HTERT RPE-1 (cell line): ENCODE data around the gene EYA4.

ENCODE experiments used
- in situ Hi-C: fragments of 300-500 bp; cut with MboI; formaldehyde crosslinking; loops from 4 replicates; pipeline ENCODE4 v1.14.3; 2020; ENCODE audit warnings: low sequenced_read_pairs

Gene EYA4

GRCh38 chr6:133551436-133551835, 310.3 kb downstream of the EYA4 start:
- in situ Hi-C loops, result loop anchor here (25.0 kb wide), 1 partner anchor 361 kb away; no protein-coding TSS in a partner anchor

- in situ Hi-C loops, result loop anchor here (25.0 kb wide), 1 partner anchor 360 kb away; no protein-coding TSS in a partner anchor
Measured at GRCh38 chr6:133551847-133552341, 310.7 kb downstream of the EYA4 start.

- in situ Hi-C loops, result loop anchor here (25.0 kb wide), 1 partner anchor 359 kb away; no protein-coding TSS in a partner anchor
Measured at GRCh38 chr6:133553652-133554051, 312.5 kb downstream of the EYA4 start.

- in situ Hi-C loops, result loop anchor here (25.0 kb wide), 1 partner anchor 358 kb away; no protein-coding TSS in a partner anchor
Measured at GRCh38 chr6:133554121-133554520, 313.0 kb downstream of the EYA4 start.

- in situ Hi-C loops, result loop anchor here (25.0 kb wide), 1 partner anchor 357 kb away; no protein-coding TSS in a partner anchor
Measured at GRCh38 chr6:133555685-133556084, 314.5 kb downstream of the EYA4 start.

- in situ Hi-C loops, result loop anchor here (25.0 kb wide), 1 partner anchor 352 kb away; no protein-coding TSS in a partner anchor
Measured at GRCh38 chr6:133559926-133560325, 318.8 kb downstream of the EYA4 start.

GRCh38 chr6:133567636-133568035, 326.5 kb downstream of the EYA4 start:
- in situ Hi-C loops, result loop anchor here (25.0 kb wide), 1 partner anchor 345 kb away; no protein-coding TSS in a partner anchor

GRCh38 chr6:133568970-133569889, 328.1 kb downstream of the EYA4 start:
- in situ Hi-C loops, result loop anchor here (25.0 kb wide), 1 partner anchor 343 kb away; no protein-coding TSS in a partner anchor

- in situ Hi-C loops, result loop anchor here (25.0 kb wide), 1 partner anchor 341 kb away; no protein-coding TSS in a partner anchor
Measured at GRCh38 chr6:133571681-133572080, 330.5 kb downstream of the EYA4 start.

GRCh38 chr6:133577851-133578250, 336.7 kb downstream of the EYA4 start:
- in situ Hi-C loops, result no loop called here
